Suprapubic skin (tissue), 4 donors: ENCODE data around the gene STAG3. TPM values are rescaled to one million over a fixed set of nuclear protein-coding genes. Genes with fewer than 3 reads are reported as not detected.

Experiments used
- DNase-seq, 2 donors: peaks; one replicate each; pipeline ENCODE4 v3.0.0-alpha.2; 2019; ENCODE audit warnings: low spot score in 2 of 2
- H3K27ac ChIP-seq: fragments of 200-600 bp; sonication (generic); one replicate; pipeline ENCODE4 v1.5.1; 2019
- H3K27me3 ChIP-seq: fragments of 200-600 bp; sonication (generic); one replicate; pipeline ENCODE4 v1.5.1; 2019
- H3K36me3 ChIP-seq: fragments of 200-600 bp; sonication (generic); one replicate; pipeline ENCODE4 v1.5.1; 2019
- H3K4me1 ChIP-seq: fragments of 200-600 bp; sonication (generic); one replicate; pipeline ENCODE4 v1.5.1; 2019
- H3K4me3 ChIP-seq: fragments of 200-600 bp; sonication (generic); one replicate; pipeline ENCODE4 v1.5.1; 2019; ENCODE audit warnings: mild to moderate bottlenecking
- H3K9me3 ChIP-seq: fragments of 200-600 bp; sonication (generic); one replicate; pipeline ENCODE4 v1.5.1; 2019
- EP300 ChIP-seq: sonication (generic); formaldehyde crosslinking; IDR thresholded peaks from one replicate; pipeline ENCODE4 v1.6.1; 2017; ENCODE audit warnings: antibody characterized with exemption
- POLR2A ChIP-seq, 2 donors: fragments of 450-650 bp; IDR thresholded peaks; one replicate each; pipeline ENCODE4 v1.6.1; 2017; ENCODE audit warnings: antibody characterized with exemption in 2 of 2, mild to moderate bottlenecking in 2 of 2, moderate library complexity in 2 of 2
- POLR2AphosphoS5 ChIP-seq, 3 donors: sonication (generic); formaldehyde crosslinking; IDR thresholded peaks; one replicate each; pipeline ENCODE4 v1.6.1; 2017; ENCODE audit warnings: antibody characterized with exemption in 3 of 3
- WGBS: methylation state at CpG from one replicate; pipeline ENCODE4 v1.1.5; 2018; 5-methylcytosine and 5-hydroxymethylcytosine counted together
- total RNA-seq, 4 donors: library from RNA; depleted of rRNA; stranded (reverse); fragments of >200 nt; gene quantifications; one replicate each; pipeline ENCODE4 v1.1.0, GENCODE V29; 2016
- TF ChIP-seq, protein P1 (sequence below), 2 donors: fragments of 200-600 bp in 1 of 2; fragments of 450-650 bp in 1 of 2; sonication (generic) in 1 of 2; IDR thresholded peaks; one replicate each; pipeline ENCODE4 v1.5.1; 2016 to 2019; ENCODE audit warnings: antibody characterized with exemption in 2 of 2, mild to moderate bottlenecking in 1 of 2, moderate library complexity in 1 of 2

STAG3 gene
- total RNA-seq, 4 donors from 2014 or later = 0.68 to 2.0 (median 1.9) TPM; not detected in 1

DNA sequence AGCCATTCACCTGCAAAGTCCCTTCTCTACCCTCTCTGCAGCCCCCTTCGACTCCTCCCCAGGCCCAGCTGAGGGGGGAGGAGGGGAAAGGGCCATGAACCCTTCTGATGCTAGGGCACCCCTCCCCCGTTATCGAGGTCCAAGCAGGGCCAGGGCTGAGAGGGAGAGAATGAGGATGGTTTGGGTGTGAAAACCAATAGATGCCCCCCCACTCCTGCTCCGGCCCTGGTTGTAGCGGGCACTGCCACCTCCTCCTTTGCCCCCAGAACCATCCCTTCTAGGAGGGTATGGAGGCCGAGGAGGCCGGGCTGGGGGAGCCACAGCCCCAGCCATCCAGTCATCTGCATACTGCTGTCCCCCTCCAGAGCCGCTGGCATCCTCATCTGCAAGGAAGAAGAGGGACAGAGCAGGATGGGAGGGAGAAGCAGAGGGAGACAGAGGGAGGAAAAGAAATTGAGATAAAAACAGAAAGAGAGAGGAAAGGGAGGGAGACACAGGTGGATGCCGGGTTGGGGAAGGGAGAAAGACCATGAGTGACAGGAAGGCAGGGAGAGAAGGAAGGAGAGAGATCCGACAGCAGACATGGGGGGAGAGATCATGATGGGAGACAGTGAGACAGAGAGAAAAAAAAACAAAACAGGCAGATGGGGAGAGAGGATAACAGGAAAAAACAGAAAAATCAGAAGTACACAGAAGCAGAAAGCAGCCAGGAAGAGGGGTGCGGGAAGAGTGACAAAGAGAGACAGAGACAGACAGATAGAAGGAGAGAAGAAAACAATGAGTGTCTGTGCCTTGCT lies 7.4 kb upstream of the STAG3 start:
- WGBS = 88% methylated on average over 11 of the region's 11 CpGs
- Histone ChIP-seq H3K4me3 (no peak overlapping the region), H3K4me1 (peaks cover 47% of the 10 kb centered on the region), H3K9me3 (no peaks in the 10 kb centered on the region), H3K27me3 (peaks cover 7% of the 10 kb centered on the region), H3K36me3 (no peaks in the 10 kb centered on the region), H3K27ac (no peak overlapping the region)
- TF ChIP-seq EP300 (no peak), POLR2A (IDR thresholded peaks at IDR 0.05) (no peak), POLR2AphosphoS5 (IDR thresholded peaks at IDR 0.05) (no peak)
- TF ChIP-seq, protein P1, sequence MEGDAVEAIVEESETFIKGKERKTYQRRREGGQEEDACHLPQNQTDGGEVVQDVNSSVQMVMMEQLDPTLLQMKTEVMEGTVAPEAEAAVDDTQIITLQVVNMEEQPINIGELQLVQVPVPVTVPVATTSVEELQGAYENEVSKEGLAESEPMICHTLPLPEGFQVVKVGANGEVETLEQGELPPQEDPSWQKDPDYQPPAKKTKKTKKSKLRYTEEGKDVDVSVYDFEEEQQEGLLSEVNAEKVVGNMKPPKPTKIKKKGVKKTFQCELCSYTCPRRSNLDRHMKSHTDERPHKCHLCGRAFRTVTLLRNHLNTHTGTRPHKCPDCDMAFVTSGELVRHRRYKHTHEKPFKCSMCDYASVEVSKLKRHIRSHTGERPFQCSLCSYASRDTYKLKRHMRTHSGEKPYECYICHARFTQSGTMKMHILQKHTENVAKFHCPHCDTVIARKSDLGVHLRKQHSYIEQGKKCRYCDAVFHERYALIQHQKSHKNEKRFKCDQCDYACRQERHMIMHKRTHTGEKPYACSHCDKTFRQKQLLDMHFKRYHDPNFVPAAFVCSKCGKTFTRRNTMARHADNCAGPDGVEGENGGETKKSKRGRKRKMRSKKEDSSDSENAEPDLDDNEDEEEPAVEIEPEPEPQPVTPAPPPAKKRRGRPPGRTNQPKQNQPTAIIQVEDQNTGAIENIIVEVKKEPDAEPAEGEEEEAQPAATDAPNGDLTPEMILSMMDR (IDR thresholded peaks at IDR 0.05) = no peak
- peak in 1 of 2 donors; percentile 41 for DNase-seq

DNA sequence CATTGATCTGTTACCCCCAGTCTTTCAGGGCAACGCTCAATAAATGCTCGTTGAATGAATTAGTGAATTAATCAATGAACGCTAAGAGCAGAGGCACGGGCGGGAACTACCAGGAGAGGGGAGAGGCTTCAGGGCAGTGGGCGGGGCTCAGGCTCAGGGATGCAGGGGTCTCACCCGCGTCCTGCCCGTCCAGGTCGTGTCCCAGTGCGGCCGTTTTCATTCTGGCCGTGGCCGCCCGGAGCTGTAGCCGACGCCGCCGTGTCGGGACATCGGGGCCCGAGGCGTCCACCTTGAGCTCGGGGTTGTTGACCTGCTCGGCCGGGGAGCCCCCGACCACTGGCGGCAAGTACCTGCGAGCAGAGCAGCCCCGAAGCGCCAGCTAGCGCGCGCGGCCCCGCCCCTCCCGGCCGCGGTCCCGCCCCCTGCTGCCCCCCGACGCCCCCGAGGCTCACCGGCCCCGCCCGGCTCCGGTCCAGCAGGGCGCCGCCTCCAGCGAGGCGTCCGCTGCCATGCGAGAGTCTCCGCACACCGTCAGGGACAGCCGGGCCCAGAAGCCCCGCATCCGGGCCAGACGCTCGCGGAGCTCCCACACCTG lies 6.5 kb upstream of the STAG3 start:
- Histone ChIP-seq H3K27me3 (peaks cover 7% of the 10 kb centered on the region), H3K4me3 (peak overlapping the region; percentile 61), H3K27ac (no peak overlapping the region), H3K4me1 (peaks cover 43% of the 10 kb centered on the region), H3K9me3 (no peaks in the 10 kb centered on the region), H3K36me3 (no peaks in the 10 kb centered on the region)
- 20% methylated on average over 12 of the region's 61 CpGs for WGBS
- DNase-seq = no peak
- TF ChIP-seq POLR2AphosphoS5 (IDR thresholded peaks at IDR 0.05) = no peak
- TF ChIP-seq POLR2A (IDR thresholded peaks at IDR 0.05) = no peak
- TF ChIP-seq, protein P1 (IDR thresholded peaks at IDR 0.05) = no peak
- no peak for TF ChIP-seq EP300

DNA sequence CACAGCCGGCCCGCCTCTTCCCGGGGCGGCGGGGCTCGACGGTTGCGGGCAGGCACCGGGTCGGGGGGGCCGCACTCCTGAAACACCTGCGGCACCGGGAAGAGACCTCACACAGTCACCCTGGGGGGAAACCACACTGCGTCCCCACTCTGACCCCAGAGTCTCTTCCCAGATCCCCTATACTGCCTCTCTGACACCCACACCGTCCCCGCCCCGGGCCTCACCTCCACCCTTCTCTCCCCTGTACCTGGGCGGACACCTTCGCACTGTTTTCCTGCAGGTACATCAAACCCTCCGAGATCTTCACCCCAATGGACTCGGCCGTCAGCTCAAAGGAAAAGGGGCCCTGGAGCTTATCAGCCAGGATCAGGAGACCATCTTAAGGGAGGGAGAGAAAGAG lies 5.9 kb upstream of the STAG3 start:
- Histone ChIP-seq H3K9me3 (no peaks in the 10 kb centered on the region), H3K27me3 (peaks cover 7% of the 10 kb centered on the region), H3K36me3 (no peaks in the 10 kb centered on the region), H3K4me1 (peaks cover 43% of the 10 kb centered on the region), H3K27ac (no peak overlapping the region), H3K4me3 (peak overlapping the region; percentile 61)
- peak in 1 of 2 donors; percentile 64 for DNase-seq
- 28% methylated on average over 8 of the region's 22 CpGs for WGBS
- no peak for TF ChIP-seq POLR2AphosphoS5 (IDR thresholded peaks at IDR 0.05)
- TF ChIP-seq, protein P1 (IDR thresholded peaks at IDR 0.05) = no peak
- no peak for TF ChIP-seq EP300
- no peak for TF ChIP-seq POLR2A (IDR thresholded peaks at IDR 0.05)

DNA sequence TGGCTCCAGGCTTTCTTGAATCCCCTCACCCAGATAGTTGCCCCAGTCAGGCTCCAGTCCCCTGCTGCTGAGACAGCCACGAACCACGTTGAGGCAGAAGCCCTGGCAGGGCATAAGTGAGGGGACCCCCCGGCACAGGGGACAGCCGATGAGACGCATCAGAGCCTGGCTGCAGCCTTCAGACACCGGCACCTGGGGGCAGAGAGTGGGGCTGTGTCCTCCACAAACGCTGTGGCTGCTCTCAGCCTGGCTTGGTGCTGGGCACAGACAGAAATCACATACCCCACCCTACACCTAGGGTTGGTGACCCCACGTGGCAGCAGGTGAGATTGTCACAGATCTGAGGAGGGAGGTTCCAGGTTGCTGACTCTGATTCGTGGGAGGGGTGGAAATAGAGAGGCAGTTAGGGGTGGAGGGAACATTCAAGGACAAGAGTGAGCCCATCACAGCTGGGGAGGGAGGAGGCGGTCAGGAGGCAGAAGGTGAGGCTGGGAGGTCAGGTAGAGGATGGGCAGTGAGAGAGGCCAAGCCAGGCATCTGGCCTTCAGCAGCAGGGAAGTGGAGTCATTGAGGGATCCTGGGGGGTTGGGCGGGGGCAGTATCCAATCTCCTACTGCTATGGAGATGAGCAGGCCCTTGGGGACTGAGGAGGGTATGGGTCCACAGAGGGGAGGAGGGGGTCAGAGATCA lies 3.8 kb upstream of the STAG3 start:
- H3K4me1 ChIP-seq = peaks cover 35% of the 10 kb centered on the region
- WGBS = 87% methylated on average over 10 of the region's 11 CpGs
- H3K27ac ChIP-seq = no peak overlapping the region
- H3K36me3 ChIP-seq = no peaks in the 10 kb centered on the region
- peak in 1 of 2 donors; percentile 37 for DNase-seq
- no peaks in the 10 kb centered on the region for H3K9me3 ChIP-seq
- TF ChIP-seq EP300 = no peak
- no peak overlapping the region for H3K4me3 ChIP-seq
- H3K27me3 ChIP-seq = peaks cover 7% of the 10 kb centered on the region

DNA sequence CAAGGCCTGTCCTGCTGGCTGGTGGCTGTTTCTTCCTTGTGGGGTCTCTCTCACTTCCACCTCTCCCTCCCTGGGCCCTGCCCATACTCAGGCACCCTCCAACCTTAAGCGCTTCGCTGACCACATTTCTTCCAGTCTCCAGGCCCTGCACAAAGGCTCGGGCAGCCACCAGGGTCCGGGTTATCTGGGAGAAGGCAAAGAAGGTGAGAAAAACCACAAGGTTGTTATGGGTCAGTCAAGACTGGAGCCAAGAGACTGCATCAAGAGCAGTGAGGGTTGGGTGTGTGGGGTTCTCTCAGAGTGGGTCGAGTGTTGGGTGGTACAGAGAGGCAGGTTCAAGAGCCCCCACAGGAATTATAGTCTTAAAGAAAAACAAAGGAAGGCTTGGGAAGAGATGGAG lies 3.1 kb upstream of the STAG3 start:
- 91% methylated on average over 5 of the region's 5 CpGs for WGBS
- no peak overlapping the region for H3K27ac ChIP-seq
- H3K4me3 ChIP-seq = no peak overlapping the region
- DNase-seq = peak in 1 of 2 donors; percentile 61
- no peaks in the 10 kb centered on the region for H3K9me3 ChIP-seq
- TF ChIP-seq EP300 (no peak), POLR2A (IDR thresholded peaks at IDR 0.05) (no peak), POLR2AphosphoS5 (IDR thresholded peaks at IDR 0.05) (no peak)
- TF ChIP-seq, protein P1 (IDR thresholded peaks at IDR 0.05) = no peak
- no peaks in the 10 kb centered on the region for H3K36me3 ChIP-seq
- peaks cover 7% of the 10 kb centered on the region for H3K27me3 ChIP-seq
- peaks cover 34% of the 10 kb centered on the region for H3K4me1 ChIP-seq
